ENCODE measurements around the gene FXYD6.

GRCh38 chr11:117857734-117858414 lies 18.6 kb downstream of the FXYD6 start:
- TF ChIP-seq CTCF (IDR thresholded peaks at IDR 0.05) (no peak), POLR2A (IDR thresholded peaks at IDR 0.05) (no peak)
